HCT116 (cell line): Measurements from ENCODE around the gene MMP25.

Experiments used
- SP1 ChIP-seq: IDR thresholded peaks from 2 replicates; pipeline ENCODE4 v1.6.1; 2012; ENCODE audit warnings: low read depth
- TF ChIP-seq, protein P1 (sequence below), 3 experiments: fragments of 200-600 bp in 1 of 3; sonication (generic) in 1 of 3; IDR thresholded peaks in 2 of 3; conservative IDR thresholded peaks in 1 of 3; 2 replicates each; pipeline ENCODE4 v1.5.1; 2012 to 2017; ENCODE audit warnings: low read depth in 2 of 3, low read length in 2 of 3, antibody characterized with exemption in 1 of 3, borderline replicate concordance in 1 of 3, control low read depth in 1 of 3, mild to moderate bottlenecking in 1 of 3, mixed read lengths in 1 of 3, mixed run types in 1 of 3, moderate library complexity in 1 of 3; ENCODE audit not compliant: insufficient read depth in 1 of 3

GRCh38 chr16:3004319-3004718, 42.0 kb upstream of the MMP25 start:
- TF ChIP-seq SP1 = no peak
- TF ChIP-seq, protein P1, sequence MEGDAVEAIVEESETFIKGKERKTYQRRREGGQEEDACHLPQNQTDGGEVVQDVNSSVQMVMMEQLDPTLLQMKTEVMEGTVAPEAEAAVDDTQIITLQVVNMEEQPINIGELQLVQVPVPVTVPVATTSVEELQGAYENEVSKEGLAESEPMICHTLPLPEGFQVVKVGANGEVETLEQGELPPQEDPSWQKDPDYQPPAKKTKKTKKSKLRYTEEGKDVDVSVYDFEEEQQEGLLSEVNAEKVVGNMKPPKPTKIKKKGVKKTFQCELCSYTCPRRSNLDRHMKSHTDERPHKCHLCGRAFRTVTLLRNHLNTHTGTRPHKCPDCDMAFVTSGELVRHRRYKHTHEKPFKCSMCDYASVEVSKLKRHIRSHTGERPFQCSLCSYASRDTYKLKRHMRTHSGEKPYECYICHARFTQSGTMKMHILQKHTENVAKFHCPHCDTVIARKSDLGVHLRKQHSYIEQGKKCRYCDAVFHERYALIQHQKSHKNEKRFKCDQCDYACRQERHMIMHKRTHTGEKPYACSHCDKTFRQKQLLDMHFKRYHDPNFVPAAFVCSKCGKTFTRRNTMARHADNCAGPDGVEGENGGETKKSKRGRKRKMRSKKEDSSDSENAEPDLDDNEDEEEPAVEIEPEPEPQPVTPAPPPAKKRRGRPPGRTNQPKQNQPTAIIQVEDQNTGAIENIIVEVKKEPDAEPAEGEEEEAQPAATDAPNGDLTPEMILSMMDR (IDR thresholded peaks at IDR 0.05 in 2 of 3, conservative IDR thresholded peaks at IDR 0.05 in 1 of 3; ENCODE audit: borderline replicate concordance in 1 of 3, insufficient read depth in 1 of 3, low read depth in 2 of 3, low read length in 2 of 3) = no peak
